IMR-90 (cell line): ENCODE data around the gene CTIF.

Source experiments
- BHLHE40 ChIP-seq: fragments of 150-350 bp; IDR thresholded peaks from 2 replicates; pipeline ENCODE4 v1.6.1; 2016; ENCODE audit warnings: mild to moderate bottlenecking, low read depth, low read length
- CHD1 ChIP-seq: IDR thresholded peaks from 2 replicates; pipeline ENCODE4 v1.6.1; 2012; ENCODE audit warnings: low read depth, low read length, improper control_type of control experiment
- MXI1 ChIP-seq: IDR thresholded peaks from 2 replicates; pipeline ENCODE4 v1.6.1; 2012; ENCODE audit warnings: low read depth, mild to moderate bottlenecking, low read length, moderate library complexity, borderline replicate concordance
- POLR2A ChIP-seq: IDR thresholded peaks from 2 replicates; pipeline ENCODE4 v1.6.1; 2012; ENCODE audit warnings: mild to moderate bottlenecking, low read depth, low read length
- RCOR1 ChIP-seq: IDR thresholded peaks from 2 replicates; pipeline ENCODE4 v1.6.1; 2012; ENCODE audit warnings: mild to moderate bottlenecking, low read length, improper control_type of control experiment; ENCODE audit not compliant: insufficient replicate concordance
- RFX5 ChIP-seq: IDR thresholded peaks from 2 replicates; pipeline ENCODE4 v1.8.0; 2012; ENCODE audit warnings: low read depth, mild to moderate bottlenecking, low read length, moderate library complexity
- TF ChIP-seq, protein P1 (sequence below): conservative IDR thresholded peaks from 2 replicates; pipeline ENCODE4 v1.5.1; 2012; ENCODE audit warnings: mild to moderate bottlenecking, low read depth, low read length, improper control_type of control experiment
- TF ChIP-seq, protein P2 (sequence below): fragments of 150-350 bp; IDR thresholded peaks from 2 replicates; pipeline ENCODE4 v1.6.1; 2017; ENCODE audit warnings: mild to moderate bottlenecking, antibody characterized with exemption, low read length, low read depth

DNA sequence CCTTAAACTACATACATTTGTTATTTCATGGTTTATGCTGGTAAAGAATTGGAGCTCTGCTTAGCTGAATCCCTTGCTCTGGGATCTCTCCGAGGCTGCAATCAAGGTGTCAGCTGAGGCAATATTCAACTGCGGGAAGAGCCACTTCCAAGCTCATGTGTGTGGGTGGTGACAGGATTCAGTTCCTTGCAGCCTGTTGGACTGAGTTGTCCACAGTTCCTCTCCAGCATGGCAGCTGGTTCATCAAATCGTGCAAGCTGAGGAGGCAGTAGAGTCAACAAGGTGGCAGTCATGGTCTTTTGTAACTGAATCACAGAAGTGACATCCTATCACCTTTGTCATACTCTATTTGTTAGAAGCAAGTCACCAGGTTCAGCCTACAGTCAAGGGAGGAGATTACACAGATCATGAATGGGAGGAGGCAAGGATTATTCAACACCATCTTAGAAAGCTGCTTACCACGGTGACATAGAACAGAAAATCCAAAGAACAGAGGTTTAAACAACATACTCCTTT lies 56.9 kb downstream of the CTIF start:
- TF ChIP-seq, protein P1, sequence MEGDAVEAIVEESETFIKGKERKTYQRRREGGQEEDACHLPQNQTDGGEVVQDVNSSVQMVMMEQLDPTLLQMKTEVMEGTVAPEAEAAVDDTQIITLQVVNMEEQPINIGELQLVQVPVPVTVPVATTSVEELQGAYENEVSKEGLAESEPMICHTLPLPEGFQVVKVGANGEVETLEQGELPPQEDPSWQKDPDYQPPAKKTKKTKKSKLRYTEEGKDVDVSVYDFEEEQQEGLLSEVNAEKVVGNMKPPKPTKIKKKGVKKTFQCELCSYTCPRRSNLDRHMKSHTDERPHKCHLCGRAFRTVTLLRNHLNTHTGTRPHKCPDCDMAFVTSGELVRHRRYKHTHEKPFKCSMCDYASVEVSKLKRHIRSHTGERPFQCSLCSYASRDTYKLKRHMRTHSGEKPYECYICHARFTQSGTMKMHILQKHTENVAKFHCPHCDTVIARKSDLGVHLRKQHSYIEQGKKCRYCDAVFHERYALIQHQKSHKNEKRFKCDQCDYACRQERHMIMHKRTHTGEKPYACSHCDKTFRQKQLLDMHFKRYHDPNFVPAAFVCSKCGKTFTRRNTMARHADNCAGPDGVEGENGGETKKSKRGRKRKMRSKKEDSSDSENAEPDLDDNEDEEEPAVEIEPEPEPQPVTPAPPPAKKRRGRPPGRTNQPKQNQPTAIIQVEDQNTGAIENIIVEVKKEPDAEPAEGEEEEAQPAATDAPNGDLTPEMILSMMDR: no peak
- TF ChIP-seq, protein P2, sequence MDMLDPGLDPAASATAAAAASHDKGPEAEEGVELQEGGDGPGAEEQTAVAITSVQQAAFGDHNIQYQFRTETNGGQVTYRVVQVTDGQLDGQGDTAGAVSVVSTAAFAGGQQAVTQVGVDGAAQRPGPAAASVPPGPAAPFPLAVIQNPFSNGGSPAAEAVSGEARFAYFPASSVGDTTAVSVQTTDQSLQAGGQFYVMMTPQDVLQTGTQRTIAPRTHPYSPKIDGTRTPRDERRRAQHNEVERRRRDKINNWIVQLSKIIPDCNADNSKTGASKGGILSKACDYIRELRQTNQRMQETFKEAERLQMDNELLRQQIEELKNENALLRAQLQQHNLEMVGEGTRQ: no peak
- TF ChIP-seq RCOR1 (no peak), RFX5 (no peak), POLR2A (no peak), CHD1 (no peak), MXI1 (no peak), BHLHE40 (no peak)
